Endothelial cell of umbilical vein (primary cell): ENCODE results near the gene ABLIM1. TPM values are rescaled to one million over a fixed set of nuclear protein-coding genes. Genes with fewer than 3 reads are reported as not detected.

Experiments used
- BruUV-seq: library from RNA; stranded (reverse); fragments of 400-500 nt; replicated peaks from 2 replicates; lab custom pipeline; 2021; lab: Mats Ljungman, UMichigan
- CTCF ChIA-PET: fragments of 300-600, 350-600 bp; sonication (Branson Sonifier 250); formaldehyde crosslinking; loops from one replicate; lab custom pipeline; 2021; ENCODE audit warnings: antibody characterized with exemption, inconsistent platforms; lab: Charles Lee
- POLR2A ChIA-PET: fragments of 300-600, 350-600 bp; sonication (Branson Sonifier 250); formaldehyde crosslinking; loops from one replicate; lab custom pipeline; 2021; ENCODE audit warnings: antibody characterized with exemption, inconsistent platforms; lab: Charles Lee
- DNase-seq: peaks from one replicate; pipeline ENCODE4 v3.0.0-alpha.2; 2011; ENCODE audit warnings: low read depth, low spot score
- FAIRE-seq: peaks from 2 replicates; lab custom pipeline; 2011; peaks lifted over from hg19 to GRCh38; lab: Jason Lieb, UNC
- H2AFZ ChIP-seq: 2 replicates; pipeline ENCODE4 v1.6.0; 2012; ENCODE audit warnings: low read depth, low read length, control low read depth, inconsistent platforms
- H3K27ac ChIP-seq: 2 replicates; pipeline ENCODE4 v1.5.1; 2011; ENCODE audit warnings: low read depth, mild to moderate bottlenecking, control low read depth, low read length, moderate library complexity; ENCODE audit not compliant: insufficient read depth
- H3K27me3 ChIP-seq, 2 experiments: 2 replicates each; pipeline versions ENCODE4 v1.6.0 to v1.6.1; 2011; ENCODE audit warnings: low read length in 2 of 2, mixed read lengths in 1 of 2; ENCODE audit not compliant: control insufficient read depth in 2 of 2, insufficient read depth in 2 of 2
- H3K36me3 ChIP-seq, 2 experiments: 2 replicates in 1 of 2; 3 replicates in 1 of 2; pipeline ENCODE4 v1.5.1; 2011; ENCODE audit warnings: low read length in 2 of 2, mild to moderate bottlenecking in 1 of 2, moderate library complexity in 1 of 2; ENCODE audit not compliant: control insufficient read depth in 2 of 2, insufficient read depth in 2 of 2; ENCODE audit errors: extremely low read depth in 1 of 2
- H3K4me1 ChIP-seq: 3 replicates; pipeline ENCODE4 v1.5.1; 2011; ENCODE audit warnings: mild to moderate bottlenecking, low read length; ENCODE audit not compliant: control insufficient read depth, insufficient read depth; ENCODE audit errors: extremely low read depth
- H3K4me2 ChIP-seq: 2 replicates; pipeline ENCODE4 v1.6.1; 2011; ENCODE audit warnings: low read length, control low read depth, mixed read lengths; ENCODE audit not compliant: insufficient read depth
- H3K4me3 ChIP-seq, 3 experiments: fragments of 200-600 bp in 1 of 3; sonication (generic), shearing (Covaris generic) in 1 of 3; replicated peaks in 1 of 3; 2 replicates each; pipeline ENCODE4 v1.5.1; 2011 to 2016; ENCODE audit warnings: control low read depth in 3 of 3, low read length in 3 of 3, mild to moderate bottlenecking in 2 of 3, inconsistent platforms in 1 of 3, low read depth in 1 of 3, moderate library complexity in 1 of 3; ENCODE audit not compliant: insufficient read depth in 1 of 3
- H3K79me2 ChIP-seq: 2 replicates; pipeline ENCODE4 v1.6.0; 2012; ENCODE audit warnings: low read length, inconsistent platforms; ENCODE audit not compliant: control insufficient read depth, insufficient read depth
- H3K9ac ChIP-seq: replicated peaks from 2 replicates; pipeline ENCODE3; 2011; ENCODE audit warnings: low read length, control low read depth; ENCODE audit not compliant: insufficient read depth; ENCODE audit errors: extremely low read depth
- H3K9me1 ChIP-seq: replicated peaks from 3 replicates; pipeline ENCODE4 v1.6.0; 2011; ENCODE audit warnings: mild to moderate bottlenecking, low read length; ENCODE audit not compliant: control insufficient read depth, insufficient read depth; ENCODE audit errors: extremely low read depth
- H3K9me3 ChIP-seq: replicated peaks from 2 replicates; pipeline ENCODE4 v1.5.1; 2012; ENCODE audit warnings: low read length, inconsistent platforms; ENCODE audit not compliant: control insufficient read depth, insufficient read depth
- H4K20me1 ChIP-seq: replicated peaks from 2 replicates; pipeline ENCODE3; 2011; ENCODE audit warnings: mild to moderate bottlenecking, low read length; ENCODE audit not compliant: control insufficient read depth, insufficient read depth; ENCODE audit errors: extremely low read depth
- CTCF ChIP-seq, 2 donors: IDR thresholded peaks; 1 replicate in 1 of 2; 2 replicates in 1 of 2; pipeline ENCODE4 v1.5.1; 2011; ENCODE audit warnings: low read length in 2 of 2, mild to moderate bottlenecking in 2 of 2, moderate library complexity in 2 of 2, control low read depth in 1 of 2, inconsistent platforms in 1 of 2, low read depth in 1 of 2; ENCODE audit not compliant: insufficient read depth in 1 of 2; ENCODE audit errors: extremely low read depth in 1 of 2
- EZH2 ChIP-seq: IDR thresholded peaks from 2 replicates; pipeline ENCODE4 v1.6.1; 2012; ENCODE audit warnings: borderline replicate concordance, low read depth, mild to moderate bottlenecking, moderate library complexity, low read length, inconsistent platforms; ENCODE audit not compliant: severe bottlenecking
- FOS ChIP-seq: IDR thresholded peaks from 2 replicates; pipeline ENCODE4 v1.6.1; 2011; ENCODE audit warnings: mild to moderate bottlenecking, low read length, moderate library complexity, borderline replicate concordance; ENCODE audit not compliant: insufficient read depth
- GATA2 ChIP-seq: IDR thresholded peaks from 2 replicates; pipeline ENCODE4 v1.7.0; 2011; ENCODE audit warnings: low read depth, mild to moderate bottlenecking, moderate library complexity, mixed read lengths, low read length; ENCODE audit not compliant: insufficient read length, insufficient read depth
- JUN ChIP-seq: IDR thresholded peaks from 2 replicates; pipeline ENCODE4 v1.6.1; 2011; ENCODE audit warnings: borderline replicate concordance, low read depth; ENCODE audit not compliant: insufficient read length, insufficient read depth
- MYC ChIP-seq: IDR thresholded peaks from one replicate; pipeline ENCODE4 v1.6.1; 2011; ENCODE audit warnings: mild to moderate bottlenecking, low read depth, low read length
- POLR2A ChIP-seq: IDR thresholded peaks from 2 replicates; pipeline ENCODE4 v1.6.1; 2012; ENCODE audit warnings: low read depth, mild to moderate bottlenecking, control low read depth, low read length
- POLR2AphosphoS5 ChIP-seq: IDR thresholded peaks from 2 replicates; pipeline ENCODE4 v1.6.1; 2012; ENCODE audit warnings: low read depth, mild to moderate bottlenecking, control low read depth, low read length, moderate library complexity; ENCODE audit not compliant: insufficient read depth
- dilution Hi-C: fragments of 300-500 bp; cut with MboI; formaldehyde crosslinking; loops from one replicate; pipeline ENCODE4 v1.15.0; 2019; ENCODE audit warnings: low sequenced_read_pairs; ENCODE audit not compliant: extremely low pct_ligation_motif_present
- intact Hi-C: fragments of 100-400 bp; cut with micrococcal nuclease; formaldehyde crosslinking; loops from one replicate; pipeline ENCODE4 v1.10.0; 2022
- polyA plus RNA-seq, 4 experiments: library from polyadenylated mRNA; depleted of rRNA in 3 of 4; stranded (reverse) in 3 of 4; unstranded in 1 of 4; fragments of >200 nt; gene quantifications; 2 replicates each; pipeline versions ENCODE4 v1.2.1 to v1.2.3, GENCODE V29; 2011 to 2012; ENCODE audit warnings: missing spikeins in 1 of 4
- total RNA-seq: library from RNA; stranded (reverse); gene quantifications from 2 replicates; pipeline ENCODE4 v1.2.3, GENCODE V29; 2021
- TF ChIP-seq, protein P1 (sequence below): IDR thresholded peaks from 2 replicates; pipeline ENCODE4 v1.6.1; 2011; ENCODE audit not compliant: insufficient read depth, insufficient read length

The ABLIM1 gene
- total and polyA plus RNA-seq, 2 donors (not counting 3 experiments of a cell fraction or from before 2014, with no cell fraction given): 128 to 235 TPM

- Histone ChIP-seq H3K27me3 (peaks cover 64 to 66% of the 10 kb centered on the region in 2 experiments), H2AFZ (no peak overlapping the region), H4K20me1 (no peaks in the 10 kb centered on the region), H3K4me1 (peaks cover 17% of the 10 kb centered on the region), H3K4me2 (no peak overlapping the region), H3K36me3 (no peaks in the 10 kb centered on the region), H3K9me1 (no peaks in the 10 kb centered on the region), H3K9ac (no peak overlapping the region), H3K9me3 (no peaks in the 10 kb centered on the region), H3K79me2 (no peaks in the 10 kb centered on the region), H3K27ac (no peak overlapping the region), H3K4me3 (no peak overlapping the region)
- TF ChIP-seq POLR2AphosphoS5 (no peak), GATA2 (no peak), EZH2 (no peak), POLR2A (no peak), CTCF (IDR thresholded peaks at IDR 0.05; ENCODE audit: extremely low read depth in 1 of 2, insufficient read depth in 1 of 2, low read depth in 1 of 2, low read length in 2 of 2) (no peak), MYC (no peak), FOS (no peak), JUN (no peak)
- TF ChIP-seq, protein P1, sequence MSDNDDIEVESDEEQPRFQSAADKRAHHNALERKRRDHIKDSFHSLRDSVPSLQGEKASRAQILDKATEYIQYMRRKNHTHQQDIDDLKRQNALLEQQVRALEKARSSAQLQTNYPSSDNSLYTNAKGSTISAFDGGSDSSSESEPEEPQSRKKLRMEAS: no peak
- BruUV-seq: no TSS peak
- CTCF ChIA-PET: interaction anchor here (1.5 kb wide), 1 partner anchor 91 kb away, joined by 5 read pairs; no protein-coding TSS in a partner anchor
- DNase-seq (no peak), FAIRE-seq (no peak)
- dilution Hi-C loops: no loop called here
- POLR2A ChIA-PET: no interaction called here
- intact Hi-C loops: no loop called here
These were observed 262.6 kb downstream of the ABLIM1 start for GRCh38 chr10:114395366-114396022.
